ENCODE data around the gene TPO. TPM values are rescaled to one million over a fixed set of nuclear protein-coding genes. Genes with fewer than 3 reads are reported as not detected.
A peak's percentile ranks its signal among the peaks of the same experiment; 100 is the strongest.
"Not testable (repeated sequence)": the region's sequence is repeated elsewhere in the genome, so short reads cannot be mapped to it uniquely, and the experiment has no call there.

The TPO gene
- total RNA-seq, 1 experiment from 2014 or later, result not detected

DNA sequence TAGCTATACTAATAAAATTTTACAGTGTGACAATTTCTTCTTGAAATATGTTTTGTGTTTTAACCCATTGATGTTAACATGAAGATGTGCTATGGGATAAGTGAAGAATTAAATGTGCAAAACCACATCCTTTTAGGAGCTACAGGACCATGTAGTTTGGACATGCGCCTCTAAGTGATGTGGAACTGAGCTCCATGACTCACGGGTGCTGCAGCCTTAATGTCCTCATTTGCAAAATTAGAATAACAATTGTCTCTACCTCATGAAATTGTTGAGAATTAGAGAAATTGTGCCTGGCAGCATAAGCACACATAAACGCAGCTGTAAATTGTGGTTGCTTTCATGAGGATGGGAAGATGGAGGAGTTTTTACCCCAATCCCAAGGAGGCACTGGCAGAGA, 31.6 kb upstream of the TPO start:
- POLR2A ChIA-PET, result no interaction called here
- H3K36me3 ChIP-seq (ENCODE audit: control insufficient read depth, insufficient read depth, low read length), result no peaks in the 10 kb centered on the region
- BruUV-seq (replicated peaks), result no TSS peak
- in situ Hi-C loops (cut with HindIII; ENCODE audit: low pct_unique_long_range_greater_than_20kb, low sequenced_read_pairs), result no loop called here
- intact Hi-C loops (cut with micrococcal nuclease; ENCODE audit: unreplicated experiment), result no loop called here
- H3K4me1 ChIP-seq (ENCODE audit: control insufficient read depth, insufficient read depth, low read length), result no peaks in the 10 kb centered on the region
- H3K27ac ChIP-seq (ENCODE audit: low read length), result no peak overlapping the region
- CTCF ChIA-PET, result no interaction called here
- no peak overlapping the region for H3K4me3 ChIP-seq (ENCODE audit: low read depth in 2 of 2, low read length in 2 of 2)
- TF ChIP-seq TCF7L2 (IDR thresholded peaks at IDR 0.05; ENCODE audit: low read depth, low read length) (no peak), POLR2AphosphoS5 (IDR thresholded peaks at IDR 0.05; ENCODE audit: low read depth, low read length) (no peak), SIN3A (IDR thresholded peaks at IDR 0.05; ENCODE audit: borderline replicate concordance, insufficient read depth, low read depth, low read length) (no peak)
- TF ChIP-seq, protein P1, sequence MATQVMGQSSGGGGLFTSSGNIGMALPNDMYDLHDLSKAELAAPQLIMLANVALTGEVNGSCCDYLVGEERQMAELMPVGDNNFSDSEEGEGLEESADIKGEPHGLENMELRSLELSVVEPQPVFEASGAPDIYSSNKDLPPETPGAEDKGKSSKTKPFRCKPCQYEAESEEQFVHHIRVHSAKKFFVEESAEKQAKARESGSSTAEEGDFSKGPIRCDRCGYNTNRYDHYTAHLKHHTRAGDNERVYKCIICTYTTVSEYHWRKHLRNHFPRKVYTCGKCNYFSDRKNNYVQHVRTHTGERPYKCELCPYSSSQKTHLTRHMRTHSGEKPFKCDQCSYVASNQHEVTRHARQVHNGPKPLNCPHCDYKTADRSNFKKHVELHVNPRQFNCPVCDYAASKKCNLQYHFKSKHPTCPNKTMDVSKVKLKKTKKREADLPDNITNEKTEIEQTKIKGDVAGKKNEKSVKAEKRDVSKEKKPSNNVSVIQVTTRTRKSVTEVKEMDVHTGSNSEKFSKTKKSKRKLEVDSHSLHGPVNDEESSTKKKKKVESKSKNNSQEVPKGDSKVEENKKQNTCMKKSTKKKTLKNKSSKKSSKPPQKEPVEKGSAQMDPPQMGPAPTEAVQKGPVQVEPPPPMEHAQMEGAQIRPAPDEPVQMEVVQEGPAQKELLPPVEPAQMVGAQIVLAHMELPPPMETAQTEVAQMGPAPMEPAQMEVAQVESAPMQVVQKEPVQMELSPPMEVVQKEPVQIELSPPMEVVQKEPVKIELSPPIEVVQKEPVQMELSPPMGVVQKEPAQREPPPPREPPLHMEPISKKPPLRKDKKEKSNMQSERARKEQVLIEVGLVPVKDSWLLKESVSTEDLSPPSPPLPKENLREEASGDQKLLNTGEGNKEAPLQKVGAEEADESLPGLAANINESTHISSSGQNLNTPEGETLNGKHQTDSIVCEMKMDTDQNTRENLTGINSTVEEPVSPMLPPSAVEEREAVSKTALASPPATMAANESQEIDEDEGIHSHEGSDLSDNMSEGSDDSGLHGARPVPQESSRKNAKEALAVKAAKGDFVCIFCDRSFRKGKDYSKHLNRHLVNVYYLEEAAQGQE (IDR thresholded peaks at IDR 0.05; ENCODE audit: insufficient read depth in 1 of 2, low read depth in 2 of 2, low read length in 1 of 2), result no peak
- TF ChIP-seq, protein P2, sequence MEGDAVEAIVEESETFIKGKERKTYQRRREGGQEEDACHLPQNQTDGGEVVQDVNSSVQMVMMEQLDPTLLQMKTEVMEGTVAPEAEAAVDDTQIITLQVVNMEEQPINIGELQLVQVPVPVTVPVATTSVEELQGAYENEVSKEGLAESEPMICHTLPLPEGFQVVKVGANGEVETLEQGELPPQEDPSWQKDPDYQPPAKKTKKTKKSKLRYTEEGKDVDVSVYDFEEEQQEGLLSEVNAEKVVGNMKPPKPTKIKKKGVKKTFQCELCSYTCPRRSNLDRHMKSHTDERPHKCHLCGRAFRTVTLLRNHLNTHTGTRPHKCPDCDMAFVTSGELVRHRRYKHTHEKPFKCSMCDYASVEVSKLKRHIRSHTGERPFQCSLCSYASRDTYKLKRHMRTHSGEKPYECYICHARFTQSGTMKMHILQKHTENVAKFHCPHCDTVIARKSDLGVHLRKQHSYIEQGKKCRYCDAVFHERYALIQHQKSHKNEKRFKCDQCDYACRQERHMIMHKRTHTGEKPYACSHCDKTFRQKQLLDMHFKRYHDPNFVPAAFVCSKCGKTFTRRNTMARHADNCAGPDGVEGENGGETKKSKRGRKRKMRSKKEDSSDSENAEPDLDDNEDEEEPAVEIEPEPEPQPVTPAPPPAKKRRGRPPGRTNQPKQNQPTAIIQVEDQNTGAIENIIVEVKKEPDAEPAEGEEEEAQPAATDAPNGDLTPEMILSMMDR (IDR thresholded peaks at IDR 0.05), result no peak
- ATAC-seq (no peak), DNase-seq (ENCODE audit: low read depth, low spot score) (no peak)
- H3K27me3 ChIP-seq (ENCODE audit: control insufficient read depth, insufficient read depth, low read length), result no peaks in the 10 kb centered on the region
- no peaks in the 10 kb centered on the region for H3K9me3 ChIP-seq (ENCODE audit: control insufficient read depth, insufficient read depth, low read depth, low read length)

DNA sequence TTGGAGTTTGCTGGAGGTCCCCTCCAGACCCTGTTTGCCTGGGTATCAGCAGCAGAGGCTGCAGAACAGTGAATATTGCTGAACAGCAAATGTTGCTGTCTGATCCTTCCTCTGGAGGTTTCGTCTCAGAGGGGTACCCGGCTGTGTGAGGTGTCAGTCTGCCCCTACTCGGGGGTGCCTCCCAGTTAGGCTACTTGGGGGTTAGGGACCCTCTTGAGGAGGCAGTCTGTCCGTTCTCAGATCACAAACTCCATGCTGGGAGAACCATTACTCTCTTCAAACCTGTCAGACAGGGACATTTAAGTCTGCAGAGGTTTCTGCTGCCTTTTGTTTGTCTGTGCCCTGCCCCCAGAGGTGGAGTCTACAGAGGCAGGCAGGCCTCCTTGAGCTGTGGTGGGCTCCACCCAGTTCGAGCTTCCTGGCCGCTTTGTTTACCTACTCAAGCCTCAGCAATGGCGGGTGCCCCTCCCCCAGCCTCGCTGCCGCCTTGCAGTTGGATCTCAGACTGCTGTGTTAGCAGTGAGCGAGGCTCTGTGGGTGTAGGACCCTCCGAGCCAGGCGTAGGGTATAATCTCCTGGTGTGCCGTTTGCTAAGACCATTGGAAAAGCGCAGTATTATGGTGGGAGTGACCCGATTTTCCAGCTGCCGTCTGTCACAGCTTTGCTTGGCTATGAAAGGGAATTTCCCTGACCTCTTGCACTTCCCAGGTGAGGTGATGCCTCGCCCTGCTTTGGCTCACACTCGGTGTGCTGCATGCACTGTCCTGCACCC, 25.1 kb upstream of the TPO start:
- H3K4me1 ChIP-seq (ENCODE audit: control insufficient read depth, insufficient read depth, low read length); H3K27me3 ChIP-seq (ENCODE audit: control insufficient read depth, insufficient read depth, low read length); intact Hi-C loops (cut with micrococcal nuclease; ENCODE audit: unreplicated experiment); H3K9me3 ChIP-seq (ENCODE audit: control insufficient read depth, insufficient read depth, low read depth, low read length); ATAC-seq; in situ Hi-C loops (cut with HindIII; ENCODE audit: low pct_unique_long_range_greater_than_20kb, low sequenced_read_pairs); H3K27ac ChIP-seq (ENCODE audit: low read length); H3K36me3 ChIP-seq (ENCODE audit: control insufficient read depth, insufficient read depth, low read length); POLR2A ChIA-PET; CTCF ChIA-PET; BruUV-seq (replicated peaks); DNase-seq (ENCODE audit: low read depth, low spot score): not testable (repeated sequence)
- peak overlapping the region in 1 of 2 experiments; percentile 11; a peak in 1 of 4 replicates for H3K4me3 ChIP-seq (ENCODE audit: low read depth in 2 of 2, low read length in 2 of 2)

DNA sequence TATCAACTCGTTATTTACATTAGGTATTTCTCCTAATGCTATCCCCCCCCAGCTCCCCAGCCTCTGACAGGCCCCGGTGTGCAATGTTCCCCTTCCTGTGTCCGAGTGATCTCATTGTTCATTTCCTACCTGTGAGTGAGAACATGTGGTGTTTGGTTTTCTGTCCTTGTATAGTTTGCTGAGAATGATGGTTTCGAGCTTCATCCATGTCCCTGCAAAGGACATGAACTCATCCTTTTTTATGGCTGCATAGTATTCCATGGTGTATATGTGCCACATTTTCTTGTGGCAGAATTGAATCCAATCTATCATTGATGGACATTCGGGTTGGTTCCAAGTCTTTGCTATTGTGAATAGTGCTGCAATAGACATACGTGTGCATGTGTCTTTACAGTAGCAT, 23.1 kb upstream of the TPO start:
- CTCF ChIA-PET; BruUV-seq (replicated peaks): not testable (repeated sequence)

More for the DNA sequence above, 23.1 kb upstream of the TPO start:
- H3K36me3 ChIP-seq (ENCODE audit: control insufficient read depth, insufficient read depth, low read length); in situ Hi-C loops (cut with HindIII; ENCODE audit: low pct_unique_long_range_greater_than_20kb, low sequenced_read_pairs); H3K4me3 ChIP-seq (ENCODE audit: low read depth in 2 of 2, low read length in 2 of 2); DNase-seq (ENCODE audit: low read depth, low spot score); H3K27me3 ChIP-seq (ENCODE audit: control insufficient read depth, insufficient read depth, low read length); H3K4me1 ChIP-seq (ENCODE audit: control insufficient read depth, insufficient read depth, low read length); H3K27ac ChIP-seq (ENCODE audit: low read length); intact Hi-C loops (cut with micrococcal nuclease; ENCODE audit: unreplicated experiment); H3K9me3 ChIP-seq (ENCODE audit: control insufficient read depth, insufficient read depth, low read depth, low read length); POLR2A ChIA-PET; ATAC-seq: not testable (repeated sequence)

Data from Panc1 (cell line).